KMS-11 (cell line): ENCODE measurements around the gene ZSWIM8.

Experiments used
- H2AFZ ChIP-seq: fragments of 200-600 bp; sonication (generic); 2 replicates; pipeline ENCODE4 v1.6.1; 2016; ENCODE audit warnings: antibody characterized with exemption, mixed run types, low read depth
- H3K27ac ChIP-seq: fragments of 200-600 bp; sonication (generic); 2 replicates; pipeline ENCODE4 v1.6.1; 2016; ENCODE audit warnings: mild to moderate bottlenecking, mixed run types
- H3K27me3 ChIP-seq: fragments of 200-600 bp; sonication (generic); 2 replicates; pipeline ENCODE4 v1.6.1; 2017; ENCODE audit warnings: mild to moderate bottlenecking, low read depth, mixed run types, moderate library complexity; ENCODE audit not compliant: insufficient read depth
- H3K36me3 ChIP-seq: fragments of 200-600 bp; sonication (generic); 2 replicates; pipeline ENCODE4 v1.6.1; 2017; ENCODE audit warnings: mild to moderate bottlenecking, mixed run types; ENCODE audit not compliant: insufficient read depth
- H3K4me1 ChIP-seq: fragments of 200-600 bp; sonication (generic); 2 replicates; pipeline ENCODE4 v1.6.1; 2016; ENCODE audit warnings: mild to moderate bottlenecking, low read depth, mixed run types; ENCODE audit not compliant: poor library complexity, severe bottlenecking
- H3K4me2 ChIP-seq: fragments of 200-600 bp; sonication (generic); 2 replicates; pipeline ENCODE4 v1.7.0; 2016; ENCODE audit warnings: mild to moderate bottlenecking, mixed run types
- H3K4me3 ChIP-seq: fragments of 200-600 bp; sonication (generic); IDR thresholded peaks from 2 replicates; pipeline ENCODE4 v1.6.1; 2017; ENCODE audit warnings: low read depth, low read length, mixed read lengths; ENCODE audit not compliant: insufficient read depth
- H3K79me2 ChIP-seq: fragments of 200-600 bp; sonication (generic); 2 replicates; pipeline ENCODE4 v1.6.1; 2016; ENCODE audit warnings: low read depth, mixed run types; ENCODE audit not compliant: insufficient read depth
- H3K9ac ChIP-seq: fragments of 200-600 bp; sonication (generic); 2 replicates; pipeline ENCODE4 v1.6.1; 2016; ENCODE audit warnings: mild to moderate bottlenecking, mixed run types
- H4K20me1 ChIP-seq: fragments of 200-600 bp; sonication (generic); 2 replicates; pipeline ENCODE4 v1.6.1; 2016; ENCODE audit warnings: mild to moderate bottlenecking, mixed run types; ENCODE audit not compliant: insufficient read depth
- CTCF ChIP-seq: fragments of 200-600 bp; sonication (generic); conservative IDR thresholded peaks from 2 replicates; pipeline ENCODE4 v1.6.1; 2017; ENCODE audit warnings: low read depth, mild to moderate bottlenecking, antibody characterized with exemption, low read length, moderate library complexity, mixed read lengths

Gene ZSWIM8

GRCh38 chr10:73841061-73841421 lies 55.6 kb downstream of the ZSWIM8 start:
- H3K4me3 ChIP-seq = no peak overlapping the region
- H2AFZ ChIP-seq = no peak overlapping the region
- H3K79me2 ChIP-seq = no peaks in the 10 kb centered on the region
- H3K27me3 ChIP-seq = no peaks in the 10 kb centered on the region
- H3K4me2 ChIP-seq = no peak overlapping the region
- H4K20me1 ChIP-seq = no peaks in the 10 kb centered on the region
- no peaks in the 10 kb centered on the region for H3K4me1 ChIP-seq
- no peak overlapping the region for H3K27ac ChIP-seq
- no peak overlapping the region for H3K9ac ChIP-seq
- TF ChIP-seq CTCF = no peak
- no peaks in the 10 kb centered on the region; the same call in 1 of the 2 replicates for H3K36me3 ChIP-seq

GRCh38 chr10:73841526-73842285 lies 56.3 kb downstream of the ZSWIM8 start:
- H3K4me3 ChIP-seq = no peak overlapping the region

GRCh38 chr10:73842349-73842748 lies 56.9 kb downstream of the ZSWIM8 start:
- no peak overlapping the region for H2AFZ ChIP-seq
- no peak for TF ChIP-seq CTCF
- no peaks in the 10 kb centered on the region for H3K79me2 ChIP-seq
- no peaks in the 10 kb centered on the region for H3K4me1 ChIP-seq
- H3K27me3 ChIP-seq = no peaks in the 10 kb centered on the region
- H3K36me3 ChIP-seq = no peaks in the 10 kb centered on the region; the same call in 1 of the 2 replicates
- no peak overlapping the region for H3K4me3 ChIP-seq
- H3K9ac ChIP-seq = no peak overlapping the region
- no peak overlapping the region for H3K27ac ChIP-seq
- H4K20me1 ChIP-seq = no peaks in the 10 kb centered on the region
- H3K4me2 ChIP-seq = no peak overlapping the region

More at GRCh38 chr10:73841526-73842285, 56.3 kb downstream of the ZSWIM8 start:
- Histone ChIP-seq H3K4me2 (no peak overlapping the region), H2AFZ (no peak overlapping the region), H3K9ac (no peak overlapping the region), H3K27ac (no peak overlapping the region), H4K20me1 (no peaks in the 10 kb centered on the region), H3K4me1 (no peaks in the 10 kb centered on the region), H3K27me3 (no peaks in the 10 kb centered on the region), H3K36me3 (no peaks in the 10 kb centered on the region; the same call in 1 of the 2 replicates), H3K79me2 (no peaks in the 10 kb centered on the region)
- no peak for TF ChIP-seq CTCF

- H3K36me3 ChIP-seq = no peaks in the 10 kb centered on the region; the same call in 1 of the 2 replicates
- no peaks in the 10 kb centered on the region for H3K27me3 ChIP-seq
- no peak overlapping the region for H3K4me3 ChIP-seq
- no peak overlapping the region for H3K4me2 ChIP-seq
- H3K79me2 ChIP-seq = no peaks in the 10 kb centered on the region
- H3K9ac ChIP-seq = no peak overlapping the region
- no peak for TF ChIP-seq CTCF
- H3K27ac ChIP-seq = no peak overlapping the region
- no peaks in the 10 kb centered on the region for H4K20me1 ChIP-seq
- H2AFZ ChIP-seq = no peak overlapping the region
- no peaks in the 10 kb centered on the region for H3K4me1 ChIP-seq
Measured at GRCh38 chr10:73843261-73843660, 57.9 kb downstream of the ZSWIM8 start.
